HEK293T (cell line): ENCODE measurements around the gene PCGF5.

Source experiments
- ARNT ChIP-seq: fragments of 450-650 bp; IDR thresholded peaks from 2 replicates; pipeline ENCODE4 v1.6.1; 2017; ENCODE audit warnings: mild to moderate bottlenecking
- BHLHE40 ChIP-seq: fragments of 450-650 bp; IDR thresholded peaks from 2 replicates; pipeline ENCODE4 v1.6.1; 2016; ENCODE audit warnings: mild to moderate bottlenecking, moderate library complexity, borderline replicate concordance
- CTBP1 ChIP-seq: fragments of 450-650 bp; IDR thresholded peaks from 2 replicates; pipeline ENCODE4 v1.6.1; 2016; ENCODE audit warnings: borderline replicate concordance
- FOXA1 ChIP-seq: fragments of 450-650 bp; IDR thresholded peaks from 2 replicates; pipeline ENCODE4 v1.6.1; 2016; ENCODE audit warnings: mild to moderate bottlenecking
- FOXK2 ChIP-seq: fragments of 450-650 bp; IDR thresholded peaks from 2 replicates; pipeline ENCODE4 v1.6.1; 2016; ENCODE audit warnings: mild to moderate bottlenecking
- HDGF ChIP-seq: fragments of 450-650 bp; IDR thresholded peaks from 2 replicates; pipeline ENCODE4 v1.6.1; 2017; ENCODE audit warnings: antibody characterized with exemption, borderline replicate concordance
- L3MBTL2 ChIP-seq: fragments of 450-650 bp; conservative IDR thresholded peaks from 2 replicates; pipeline ENCODE4 v1.6.1; 2016; ENCODE audit warnings: mild to moderate bottlenecking
- LEF1 ChIP-seq: fragments of 450-650 bp; IDR thresholded peaks from 2 replicates; pipeline ENCODE4 v1.6.1; 2017; ENCODE audit warnings: mild to moderate bottlenecking, borderline replicate concordance
- NFRKB ChIP-seq: fragments of 450-650 bp; IDR thresholded peaks from 2 replicates; pipeline ENCODE4 v1.6.1; 2016; ENCODE audit warnings: mild to moderate bottlenecking, moderate library complexity
- SP1 ChIP-seq: fragments of 450-650 bp; IDR thresholded peaks from 2 replicates; pipeline ENCODE4 v1.6.1; 2017
- SUZ12 ChIP-seq: fragments of 450-650 bp; IDR thresholded peaks from 2 replicates; pipeline ENCODE4 v1.6.1; 2016; ENCODE audit warnings: mild to moderate bottlenecking
- TARDBP ChIP-seq: fragments of 450-650 bp; IDR thresholded peaks from 2 replicates; pipeline ENCODE4 v1.6.1; 2016
- ZNF384 ChIP-seq: fragments of 450-650 bp; IDR thresholded peaks from 2 replicates; pipeline ENCODE4 v1.6.1; 2016
- TF ChIP-seq, protein P1 (sequence below): fragments of 450-650 bp; IDR thresholded peaks from 2 replicates; pipeline ENCODE4 v1.6.1; 2016

DNA sequence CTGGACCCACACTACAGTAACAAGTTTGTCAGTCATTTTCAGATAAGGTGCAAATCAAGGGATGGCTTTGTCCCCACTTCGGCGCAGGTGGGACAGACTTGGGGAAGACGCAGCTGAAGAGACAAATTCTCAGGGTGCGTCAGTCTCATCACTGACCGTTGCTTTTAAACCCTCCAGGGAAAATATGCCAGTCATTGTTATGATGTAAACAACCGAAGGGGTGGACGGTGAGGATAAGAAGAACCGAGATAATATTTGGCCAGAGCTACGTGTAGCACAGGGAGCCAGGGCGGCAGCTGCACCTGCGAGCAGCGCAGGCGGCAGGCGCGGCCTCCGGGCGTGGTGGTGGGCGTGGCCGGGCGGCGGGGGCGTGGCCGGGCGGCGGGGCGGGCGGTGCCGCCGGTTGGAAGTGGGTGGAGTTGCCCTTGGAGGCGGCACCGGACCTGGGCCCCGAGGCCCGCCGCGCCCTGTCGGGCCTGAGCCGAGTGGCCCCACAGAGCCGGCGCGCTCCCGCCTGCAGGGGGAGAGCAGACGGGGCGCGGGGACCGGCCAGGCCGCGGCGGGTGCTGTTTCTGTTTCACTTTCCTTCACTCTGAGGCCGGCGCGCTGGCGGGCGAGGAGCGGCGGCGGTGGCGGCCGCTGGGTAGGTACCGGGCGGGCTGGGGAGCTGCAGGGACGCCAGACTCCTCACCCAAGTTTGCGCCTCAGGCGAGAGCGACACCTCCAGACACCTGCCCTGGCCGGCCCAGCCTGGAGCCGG, at the start of gene PCGF5:
- no peak for TF ChIP-seq FOXK2
- TF ChIP-seq TARDBP, result no peak
- TF ChIP-seq FOXA1, result no peak
- TF ChIP-seq, protein P1, sequence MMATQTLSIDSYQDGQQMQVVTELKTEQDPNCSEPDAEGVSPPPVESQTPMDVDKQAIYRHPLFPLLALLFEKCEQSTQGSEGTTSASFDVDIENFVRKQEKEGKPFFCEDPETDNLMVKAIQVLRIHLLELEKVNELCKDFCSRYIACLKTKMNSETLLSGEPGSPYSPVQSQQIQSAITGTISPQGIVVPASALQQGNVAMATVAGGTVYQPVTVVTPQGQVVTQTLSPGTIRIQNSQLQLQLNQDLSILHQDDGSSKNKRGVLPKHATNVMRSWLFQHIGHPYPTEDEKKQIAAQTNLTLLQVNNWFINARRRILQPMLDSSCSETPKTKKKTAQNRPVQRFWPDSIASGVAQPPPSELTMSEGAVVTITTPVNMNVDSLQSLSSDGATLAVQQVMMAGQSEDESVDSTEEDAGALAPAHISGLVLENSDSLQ, result no peak
- no peak for TF ChIP-seq HDGF
- TF ChIP-seq BHLHE40, result no peak
- TF ChIP-seq SUZ12, result no peak
- no peak for TF ChIP-seq ARNT
- TF ChIP-seq LEF1, result no peak
- no peak; the same call in 1 of the 2 replicates for TF ChIP-seq CTBP1
- no peak for TF ChIP-seq L3MBTL2
- TF ChIP-seq SP1, result no peak
- TF ChIP-seq ZNF384, result no peak
- no peak for TF ChIP-seq NFRKB
